WERI-Rb-1 (cell line): Measurements from ENCODE around the gene KLK14.

Experiments
- DNase-seq: peaks from one replicate; pipeline ENCODE4 v3.0.0-alpha.2; 2020
- H3K27ac ChIP-seq: fragments of 250-450 bp; sonication (Bioruptor Pico); 2 replicates; pipeline ENCODE4 v1.5.1; 2020; ENCODE audit warnings: mild to moderate bottlenecking, moderate library complexity
- H3K27me3 ChIP-seq: fragments of 250-450 bp; sonication (Bioruptor Pico); 2 replicates; pipeline ENCODE4 v1.5.1; 2021; ENCODE audit warnings: mild to moderate bottlenecking, low read depth, moderate library complexity; ENCODE audit not compliant: insufficient read depth, severe bottlenecking
- H3K36me3 ChIP-seq: fragments of 250-450 bp; sonication (Bioruptor Pico); 2 replicates; pipeline ENCODE4 v1.5.1; 2020; ENCODE audit warnings: mild to moderate bottlenecking, moderate library complexity
- H3K4me3 ChIP-seq: 2 replicates; pipeline ENCODE4 v1.5.1; 2011; ENCODE audit warnings: low read depth, mild to moderate bottlenecking, control low read depth, low read length
- H3K9me3 ChIP-seq: fragments of 250-450 bp; sonication (Bioruptor Pico); 2 replicates; pipeline ENCODE4 v1.5.1; 2021; ENCODE audit warnings: mild to moderate bottlenecking, moderate library complexity; ENCODE audit not compliant: severe bottlenecking
- TF ChIP-seq, protein P1 (sequence below): IDR thresholded peaks from 2 replicates; pipeline ENCODE4 v1.5.1; 2011; ENCODE audit warnings: low read depth, mild to moderate bottlenecking, control low read depth, inconsistent platforms, low read length

KLK14 gene

GRCh38 chr19:51089786-51090185, 7.1 kb upstream of the KLK14 start:
- no peak for DNase-seq
- H3K9me3 ChIP-seq, result no peaks in the 10 kb centered on the region
- no peak overlapping the region for H3K27ac ChIP-seq
- H3K27me3 ChIP-seq, result peaks cover 85% of the 10 kb centered on the region
- TF ChIP-seq, protein P1, sequence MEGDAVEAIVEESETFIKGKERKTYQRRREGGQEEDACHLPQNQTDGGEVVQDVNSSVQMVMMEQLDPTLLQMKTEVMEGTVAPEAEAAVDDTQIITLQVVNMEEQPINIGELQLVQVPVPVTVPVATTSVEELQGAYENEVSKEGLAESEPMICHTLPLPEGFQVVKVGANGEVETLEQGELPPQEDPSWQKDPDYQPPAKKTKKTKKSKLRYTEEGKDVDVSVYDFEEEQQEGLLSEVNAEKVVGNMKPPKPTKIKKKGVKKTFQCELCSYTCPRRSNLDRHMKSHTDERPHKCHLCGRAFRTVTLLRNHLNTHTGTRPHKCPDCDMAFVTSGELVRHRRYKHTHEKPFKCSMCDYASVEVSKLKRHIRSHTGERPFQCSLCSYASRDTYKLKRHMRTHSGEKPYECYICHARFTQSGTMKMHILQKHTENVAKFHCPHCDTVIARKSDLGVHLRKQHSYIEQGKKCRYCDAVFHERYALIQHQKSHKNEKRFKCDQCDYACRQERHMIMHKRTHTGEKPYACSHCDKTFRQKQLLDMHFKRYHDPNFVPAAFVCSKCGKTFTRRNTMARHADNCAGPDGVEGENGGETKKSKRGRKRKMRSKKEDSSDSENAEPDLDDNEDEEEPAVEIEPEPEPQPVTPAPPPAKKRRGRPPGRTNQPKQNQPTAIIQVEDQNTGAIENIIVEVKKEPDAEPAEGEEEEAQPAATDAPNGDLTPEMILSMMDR, result no peak
- no peak overlapping the region for H3K4me3 ChIP-seq
- H3K36me3 ChIP-seq, result no peaks in the 10 kb centered on the region

- Histone ChIP-seq H3K27me3 (peaks cover 89% of the 10 kb centered on the region), H3K9me3 (no peaks in the 10 kb centered on the region), H3K27ac (no peak overlapping the region), H3K4me3 (no peak overlapping the region), H3K36me3 (no peaks in the 10 kb centered on the region)
- no peak for DNase-seq
- TF ChIP-seq, protein P1, result no peak
Observed at GRCh38 chr19:51086153-51086850, 3.6 kb upstream of the KLK14 start.

- Histone ChIP-seq H3K27ac (no peak overlapping the region), H3K4me3 (no peak overlapping the region), H3K9me3 (no peaks in the 10 kb centered on the region), H3K27me3 (peaks cover 91% of the 10 kb centered on the region), H3K36me3 (no peaks in the 10 kb centered on the region)
- DNase-seq, result no peak
- TF ChIP-seq, protein P1, result no peak
Observed at GRCh38 chr19:51084505-51084904, 1.8 kb upstream of the KLK14 start.

- no peaks in the 10 kb centered on the region for H3K9me3 ChIP-seq
- TF ChIP-seq, protein P1, result no peak
- H3K36me3 ChIP-seq, result no peaks in the 10 kb centered on the region
- no peak for DNase-seq
- no peak overlapping the region for H3K4me3 ChIP-seq
- peaks cover 86% of the 10 kb centered on the region for H3K27me3 ChIP-seq
- no peak overlapping the region for H3K27ac ChIP-seq
Observed at GRCh38 chr19:51083783-51084182, 1.1 kb upstream of the KLK14 start.

- H3K4me3 ChIP-seq, result no peak overlapping the region
- DNase-seq, result no peak
- no peaks in the 10 kb centered on the region for H3K9me3 ChIP-seq
- H3K27me3 ChIP-seq, result peaks cover 88% of the 10 kb centered on the region
- no peak overlapping the region for H3K27ac ChIP-seq
- TF ChIP-seq, protein P1, result no peak
- no peaks in the 10 kb centered on the region for H3K36me3 ChIP-seq
Observed at GRCh38 chr19:51083181-51083580, 494 bp upstream of the KLK14 start.

DNA sequence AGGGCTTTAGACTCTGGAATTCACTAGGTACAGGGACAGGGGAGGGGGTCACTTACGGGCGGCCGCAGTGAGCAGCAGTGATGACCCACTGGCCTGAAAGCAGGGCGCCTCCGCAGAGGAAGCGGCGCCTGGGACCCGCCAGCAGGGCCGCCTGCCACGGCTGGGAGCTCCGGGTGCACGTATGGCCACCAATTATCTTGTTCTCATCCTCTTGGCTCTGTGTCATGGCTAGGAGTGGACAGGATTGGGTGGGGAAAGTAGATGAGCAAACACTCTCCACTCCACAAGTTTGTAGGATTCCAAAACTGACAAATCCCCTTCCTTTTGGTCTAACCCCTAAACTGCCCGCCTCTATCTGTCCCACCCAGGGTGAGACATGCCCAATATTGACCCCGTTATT, 1.2 kb downstream of the KLK14 start:
- Histone ChIP-seq H3K27ac (no peak overlapping the region), H3K27me3 (peaks cover 87% of the 10 kb centered on the region), H3K4me3 (no peak overlapping the region), H3K9me3 (no peaks in the 10 kb centered on the region), H3K36me3 (no peaks in the 10 kb centered on the region)
- TF ChIP-seq, protein P1, result no peak
- DNase-seq, result no peak
